Measurements from ENCODE around the gene IL17REL. TPM values are rescaled to one million over a fixed set of nuclear protein-coding genes. Genes with fewer than 3 reads are reported as not detected.
A peak's percentile ranks its signal among the peaks of the same experiment; 100 is the strongest.

IL17REL gene
- total and polyA plus RNA-seq, 10 of the 15 experiments (the other 5 are each of a cell fraction or from before 2014, with no cell fraction given): 0.03 TPM; not detected in 9

GRCh38 chr22:50016988-50017700, 4.6 kb upstream of the IL17REL start:
- Histone ChIP-seq H3K4me2 (ENCODE audit: control insufficient read depth, insufficient read depth) (peak overlapping the region; percentile 40), H3K9me3 (replicated peaks; ENCODE audit: control insufficient read depth, insufficient read depth, low read length) (no peaks in the 10 kb centered on the region; the same call in 2 of the 3 replicates), H3K36me3 (ENCODE audit: control insufficient read depth in 2 of 2, insufficient read depth in 2 of 2, low read length in 1 of 2) (no peaks in the 10 kb centered on the region), H3K27ac (ENCODE audit: control insufficient read depth, insufficient read depth) (no peak overlapping the region), H2AFZ (ENCODE audit: control insufficient read depth, low read depth, low read length) (peak overlapping the region; percentile 51), H3K27me3 (replicated peaks in 1 of 2; ENCODE audit: control insufficient read depth in 2 of 2, insufficient read depth in 2 of 2, low read length in 1 of 2) (no peaks in the 10 kb centered on the region; a peak in 2 of 4 replicates), H3K9ac (ENCODE audit: control insufficient read depth, insufficient read depth, low read length) (peak overlapping the region; percentile 28; the same call in 1 of the 2 replicates), H4K20me1 (ENCODE audit: control insufficient read depth, insufficient read depth) (no peaks in the 10 kb centered on the region), H3K4me3 (peak overlapping the region; percentile 16; the same call in 1 of the 2 replicates), H3K79me2 (ENCODE audit: control insufficient read depth, insufficient read depth, low read length) (no peaks in the 10 kb centered on the region), H3K4me1 (ENCODE audit: control insufficient read depth, insufficient read depth, low read length) (peaks cover 25% of the 10 kb centered on the region)
- ChIA-PET CTCF (interaction anchor here (0.6 to 2.7 kb wide), 5 partner anchors 13 to 92 kb away, joined by 3 to 18 read pairs (median 3); no protein-coding TSS in a partner anchor), RAD21 (ENCODE audit: unreplicated experiment) (interaction anchor here (1.2 to 3.0 kb wide), 3 partner anchors 13 to 86 kb away, joined by 3 to 13 read pairs (median 6); no protein-coding TSS in a partner anchor), SMC1A (ENCODE audit: uncharacterized antibody, unreplicated experiment) (no interaction called here), POLR2A (interaction anchor here (0.6 to 1.4 kb wide), 4 partner anchors 9 to 101 kb away, joined by 3 to 4 read pairs (median 3); no protein-coding TSS in a partner anchor)
- ATAC-seq (peak; percentile 86), DNase-seq (ENCODE audit: low read depth, low spot score) (peak; percentile 66), FAIRE-seq (no peak)
- intact Hi-C loops (cut with micrococcal nuclease; ENCODE audit: unreplicated experiment): loop anchor here (5.0 kb wide), 1 partner anchor 85 kb away; no protein-coding TSS in a partner anchor
- in situ Hi-C loops (cut with MboI): no loop called here
- 11% methylated on average over 21 of the region's 21 CpGs for WGBS (ENCODE audit: insufficient coverage, insufficient replicate concordance, low lambda C conversion rate, missing lambda C conversion rate)
- no TSS peak for BruUV-seq (replicated peaks)
- TF ChIP-seq CUX1 (IDR thresholded peaks at IDR 0.05; ENCODE audit: insufficient replicate concordance, low read depth, low read length) (no peak), MYC (IDR thresholded peaks at IDR 0.05; ENCODE audit: insufficient read depth, insufficient read length, insufficient replicate concordance, low read length, severe bottlenecking) (no peak), BCL3 (IDR thresholded peaks at IDR 0.05; ENCODE audit: borderline replicate concordance, insufficient read depth, low read depth, low read length, poor library complexity, severe bottlenecking) (peak; percentile 64), EED (IDR thresholded peaks at IDR 0.05; ENCODE audit: low read depth) (peak; percentile 73), IKZF1 (conservative IDR thresholded peaks at IDR 0.05) (peak; percentile 90), NFIC (IDR thresholded peaks at IDR 0.05; ENCODE audit: low read depth, low read length) (no peak), BRCA1 (IDR thresholded peaks at IDR 0.05; ENCODE audit: low read depth, low read length) (no peak), IRF4 (IDR thresholded peaks at IDR 0.05; ENCODE audit: low read depth, low read length) (no peak), E2F8 (IDR thresholded peaks at IDR 0.05; ENCODE audit: low read depth, partially characterized antibody) (no peak), PKNOX1 (IDR thresholded peaks at IDR 0.05) (no peak)
